ENCODE data around the gene PDE11A.

PDE11A gene

DNA sequence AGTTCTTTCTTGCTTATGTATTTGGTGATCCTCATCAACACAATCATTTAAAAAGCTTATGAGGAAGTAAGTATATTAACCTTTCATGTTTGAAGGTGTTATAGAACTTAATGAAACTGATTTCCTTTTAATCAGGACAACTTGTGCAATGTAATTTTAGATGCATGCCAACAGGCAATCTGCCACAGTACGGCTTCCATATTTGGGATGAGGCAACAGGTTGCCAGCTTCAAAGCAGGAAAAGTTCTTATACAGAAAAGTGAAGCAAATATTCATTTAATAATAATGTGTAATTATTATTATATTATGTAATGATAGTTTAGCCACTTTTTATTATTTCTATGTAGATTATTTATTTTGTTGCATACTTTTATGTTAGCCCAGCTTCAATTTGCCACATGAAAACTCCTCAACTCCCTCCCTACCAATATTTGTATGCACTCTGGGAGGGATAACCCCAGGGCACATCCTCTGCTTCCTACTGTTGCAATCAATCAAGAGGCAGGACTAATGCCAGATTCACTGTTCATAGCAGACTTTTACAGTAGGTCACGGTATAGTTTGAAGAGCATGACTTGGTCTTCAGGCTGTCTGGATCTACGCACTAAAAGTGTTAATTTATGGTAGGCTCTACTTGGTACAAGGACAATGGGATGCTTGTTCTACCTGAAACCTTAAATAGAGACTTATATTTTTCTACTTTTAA lies 402.8 kb downstream of the PDE11A start:
- no peak for DNase-seq (ENCODE audit: low read depth in 2 of 2)

DNA sequence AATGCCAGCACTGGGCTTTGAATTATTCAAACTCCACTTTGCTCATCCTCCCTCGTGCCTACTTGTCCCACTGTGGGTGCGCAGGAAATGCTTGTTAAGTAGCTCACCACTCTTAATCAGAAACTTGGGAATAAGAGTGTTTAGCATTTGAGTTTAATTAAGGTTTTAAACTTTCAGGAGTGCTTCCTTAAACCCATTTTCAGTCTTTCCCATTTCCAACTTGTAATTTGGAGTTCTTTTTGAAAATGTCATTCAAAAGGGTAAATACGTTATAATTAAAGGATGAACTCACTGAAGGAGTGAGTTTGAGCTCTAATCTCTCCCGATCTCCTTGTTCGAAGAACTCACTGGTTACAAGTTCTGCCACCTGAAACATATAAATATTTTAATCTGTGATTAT lies 403.4 kb downstream of the PDE11A start:
- DNase-seq (ENCODE audit: low read depth in 2 of 2), result no peak

DNA sequence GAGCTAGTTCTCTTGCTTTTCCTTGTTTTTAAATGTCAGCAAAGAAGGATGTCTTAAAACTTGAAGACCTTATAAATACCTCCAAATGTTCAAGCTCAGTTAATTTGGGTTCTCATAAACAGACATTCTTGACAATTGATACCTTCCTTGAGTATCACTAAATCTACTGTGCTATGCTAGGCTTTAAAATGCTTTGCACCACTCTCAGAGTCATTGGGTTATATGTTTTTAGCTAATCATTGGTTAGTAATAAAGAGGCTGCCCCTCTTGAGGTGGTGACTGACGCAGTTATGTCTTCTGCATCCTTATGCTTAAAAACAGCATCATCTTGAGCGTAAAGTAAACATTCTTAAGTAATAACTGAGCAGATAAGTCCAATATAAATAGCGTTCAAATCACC lies 404.0 kb downstream of the PDE11A start:
- no peak for DNase-seq (ENCODE audit: low read depth in 2 of 2)

DNA sequence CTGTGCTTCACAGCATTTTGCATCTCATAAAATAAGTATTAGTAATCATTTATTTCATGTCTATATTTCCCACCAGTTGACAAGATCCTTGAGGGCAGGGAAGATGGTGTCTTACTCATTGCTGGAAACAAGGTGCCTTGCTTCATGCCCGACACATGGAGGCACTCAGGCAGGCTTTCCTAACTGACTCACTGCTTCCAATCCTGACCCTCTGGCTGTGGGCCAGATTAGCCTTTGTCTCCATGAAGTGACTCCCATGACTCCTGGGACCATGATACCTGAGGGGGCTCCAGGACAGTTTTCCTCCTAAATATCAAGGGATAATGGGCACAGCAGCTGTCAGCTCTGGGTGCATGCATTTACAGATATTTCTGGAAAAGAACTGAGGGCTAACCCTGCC lies 405.0 kb downstream of the PDE11A start:
- DNase-seq (ENCODE audit: low read depth in 2 of 2), result no peak

DNA sequence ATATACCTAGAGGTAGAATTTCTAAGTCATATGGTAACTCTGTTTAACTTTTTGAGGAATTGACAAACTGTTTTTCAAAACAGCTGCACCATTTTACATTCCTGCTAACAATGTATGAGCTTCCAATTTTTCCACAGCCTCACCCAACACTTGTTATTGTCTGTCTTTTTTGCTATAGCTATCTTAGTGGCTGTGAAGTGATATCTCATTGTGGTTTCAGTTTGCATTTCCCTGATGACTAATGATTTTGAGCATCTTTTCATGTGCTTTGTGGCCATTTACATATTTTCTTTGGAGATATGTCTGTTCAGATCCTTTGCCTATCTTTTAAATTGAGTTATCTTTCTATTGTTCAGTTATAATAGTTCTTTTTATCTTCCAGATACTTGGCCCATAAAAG lies 406.2 kb downstream of the PDE11A start:
- no peak for DNase-seq (ENCODE audit: low read depth in 2 of 2)

DNA sequence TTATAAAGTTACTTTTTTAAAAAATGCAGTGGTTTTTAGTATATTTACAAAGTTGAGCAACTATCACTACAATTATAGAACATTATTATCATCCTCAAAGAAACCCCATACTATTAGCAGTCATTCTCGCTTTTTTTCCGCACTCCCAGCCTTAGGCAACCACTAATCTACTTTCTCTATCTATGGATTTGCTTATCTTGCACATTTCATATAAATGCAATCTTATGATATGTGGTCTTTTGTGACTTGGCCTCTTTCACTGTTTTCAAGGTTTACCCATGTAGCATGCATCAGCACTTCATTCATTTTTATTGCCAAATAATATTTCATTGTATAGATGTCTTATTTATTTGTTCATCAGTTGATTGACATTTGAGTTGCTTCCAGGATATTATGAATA lies 406.6 kb downstream of the PDE11A start:
- no peak for DNase-seq (ENCODE audit: low read depth in 2 of 2)

DNA sequence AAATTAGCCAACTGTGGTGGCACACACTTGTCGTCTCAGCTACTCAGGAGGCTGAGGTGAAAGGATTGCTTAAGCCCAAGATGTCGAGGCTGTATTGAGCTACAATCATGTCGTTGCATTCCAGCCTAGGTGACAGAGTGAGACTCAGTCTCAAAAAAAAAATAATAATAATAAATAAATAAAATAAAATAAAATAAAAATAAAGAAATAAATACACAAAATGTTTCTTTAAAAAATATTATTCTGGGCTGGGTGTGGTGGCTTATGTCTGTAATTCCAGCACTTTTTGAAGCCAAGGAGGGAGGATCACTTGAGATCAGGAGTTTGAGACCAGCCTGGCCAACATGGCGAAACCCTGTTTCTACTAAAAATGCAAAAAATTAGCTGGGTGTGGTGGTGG lies 407.2 kb downstream of the PDE11A start:
- no peak for DNase-seq (ENCODE audit: low read depth in 2 of 2)

DNA sequence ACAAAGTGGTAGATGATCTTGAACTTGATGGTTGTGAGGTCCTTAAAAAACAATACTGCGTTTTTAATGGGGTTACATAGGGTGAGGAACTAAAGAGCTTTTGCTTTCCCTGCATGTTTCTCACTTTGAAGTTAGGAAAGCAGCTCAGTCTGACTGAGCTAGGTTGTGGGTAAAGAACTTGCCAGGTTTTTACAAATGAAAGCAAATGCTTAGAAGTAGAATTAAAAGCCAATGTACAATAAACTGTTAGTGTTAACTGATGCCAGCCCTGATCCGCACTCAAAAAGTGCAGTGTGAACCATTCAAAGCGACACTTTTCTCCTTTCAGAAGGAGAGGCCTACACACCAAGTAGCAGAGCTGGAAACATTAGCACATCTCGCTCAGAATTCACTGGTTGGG lies 409.7 kb downstream of the PDE11A start:
- no peak for DNase-seq (ENCODE audit: low read depth in 2 of 2)

DNA sequence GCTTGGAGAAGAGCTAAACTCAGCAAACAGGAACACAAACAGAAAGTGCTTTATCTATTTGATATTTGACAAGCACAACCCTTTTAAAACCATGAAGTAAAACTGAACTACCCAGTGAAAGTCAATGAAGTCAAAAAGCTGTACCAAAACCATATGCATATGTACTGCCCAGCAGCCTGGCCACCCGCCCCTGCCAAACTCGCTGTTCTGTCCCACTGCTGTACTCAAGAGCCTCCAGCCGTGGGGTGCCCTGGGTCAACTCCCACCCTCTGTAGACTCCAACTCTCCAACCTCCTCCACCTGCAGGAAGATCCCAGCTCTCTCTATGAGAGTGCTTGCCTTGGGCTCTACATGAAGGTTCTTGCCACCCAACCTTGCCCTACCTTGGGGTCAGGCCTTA lies 411.8 kb downstream of the PDE11A start:
- no peak for DNase-seq (ENCODE audit: low read depth in 2 of 2)

DNA sequence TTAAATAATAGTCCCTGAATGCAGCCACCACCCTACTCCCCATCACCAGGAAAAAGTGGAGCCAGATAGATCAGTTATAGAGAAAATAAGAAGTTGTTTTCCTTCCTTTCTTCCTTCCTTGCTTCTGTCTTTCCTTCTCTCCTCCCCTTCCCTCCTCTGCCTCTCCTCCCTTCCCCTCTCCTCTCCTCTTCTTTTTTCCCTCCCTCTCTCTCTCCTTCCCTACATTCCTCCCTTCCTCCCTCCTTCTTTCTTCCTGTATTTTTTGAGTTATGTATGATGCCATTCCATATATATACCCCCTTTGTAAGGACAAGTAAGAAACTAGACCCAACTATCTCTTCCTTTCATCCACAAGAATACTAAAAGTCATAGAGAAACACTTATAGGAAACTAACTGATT lies 414.3 kb downstream of the PDE11A start:
- DNase-seq (ENCODE audit: low read depth in 2 of 2), result no peak

DNA sequence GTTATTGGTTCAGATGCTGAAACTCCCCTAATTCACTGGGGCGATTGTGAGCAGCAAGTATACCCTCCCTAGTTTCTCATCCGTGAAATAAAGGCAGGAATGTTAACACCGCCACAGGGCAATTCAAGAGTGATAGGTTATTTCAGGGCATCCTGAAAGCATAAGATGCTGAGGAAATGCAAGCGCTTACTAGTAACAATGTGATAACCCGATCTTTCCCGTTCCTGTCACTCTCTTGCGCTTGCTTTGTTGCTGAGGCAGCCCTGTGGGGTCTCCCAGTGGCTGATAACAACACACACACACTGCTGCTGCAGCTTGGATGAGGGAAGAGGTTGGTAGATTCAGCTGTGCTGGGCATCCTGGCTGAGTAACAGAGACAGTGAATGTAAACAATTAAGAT lies 420.7 kb downstream of the PDE11A start:
- no peak for DNase-seq (ENCODE audit: low read depth in 2 of 2)

DNA sequence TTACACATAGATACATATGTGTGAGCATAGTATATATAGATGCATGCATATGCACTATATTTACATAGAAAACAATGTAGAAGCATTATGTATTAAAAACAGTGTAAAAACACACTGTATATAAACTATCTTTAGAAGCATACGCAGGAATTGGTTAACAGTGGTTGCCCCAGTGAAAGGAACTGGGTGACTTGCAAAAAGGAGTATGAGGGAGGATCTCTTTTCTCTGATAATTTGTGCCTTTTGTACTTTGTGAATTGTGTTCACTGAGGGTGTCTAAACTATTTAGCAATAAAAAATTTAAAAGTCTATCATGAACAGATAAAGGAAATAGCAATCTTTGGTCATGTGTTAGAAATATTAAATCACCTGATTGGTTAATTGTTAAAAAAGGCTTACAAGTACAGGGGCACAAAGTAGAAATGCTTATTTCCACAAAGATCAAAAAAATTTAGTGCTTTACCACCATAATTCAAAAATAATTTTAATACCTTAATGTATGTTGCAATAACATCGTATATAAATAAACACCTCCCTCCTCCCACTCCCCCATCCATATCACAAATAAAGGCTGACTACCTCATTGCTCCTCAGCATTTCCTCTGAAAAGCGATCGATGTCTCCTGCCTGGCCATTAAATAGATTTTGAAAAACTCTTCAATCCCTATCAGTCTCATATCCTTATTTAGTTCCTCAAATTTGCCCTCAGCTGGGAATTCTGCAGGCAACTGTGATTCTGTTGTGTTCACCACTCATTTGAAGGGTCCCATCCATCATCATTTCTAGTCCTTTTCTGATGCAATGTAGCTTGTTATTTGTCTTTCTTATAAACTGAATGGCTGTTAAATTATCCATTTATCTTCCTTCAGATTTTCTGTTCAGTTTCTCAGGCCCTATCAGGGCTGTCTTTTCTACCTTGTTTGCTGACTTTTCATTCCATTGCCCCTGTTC lies 422.7 kb downstream of the PDE11A start:
- no peak for DNase-seq (ENCODE audit: low read depth in 2 of 2)

DNA sequence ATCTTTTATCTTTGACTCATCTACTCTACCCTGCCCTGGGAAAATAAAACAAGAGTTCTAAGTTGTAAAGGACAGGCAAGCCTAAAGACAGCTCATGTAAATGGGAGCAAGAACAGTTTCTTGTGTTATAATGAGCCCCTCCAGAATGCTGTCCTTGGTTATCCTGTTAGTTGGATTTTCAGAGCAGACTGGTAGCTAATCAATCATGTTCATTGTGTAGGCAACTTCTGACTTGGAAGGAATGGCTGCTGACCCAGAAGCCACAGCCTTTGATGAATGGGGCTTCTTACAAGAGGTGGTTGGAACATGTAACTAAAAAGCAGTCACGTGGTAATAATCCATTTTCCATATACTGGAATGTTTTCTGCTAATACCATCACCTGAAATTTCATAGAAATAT lies 425.8 kb downstream of the PDE11A start:
- DNase-seq (ENCODE audit: low read depth in 2 of 2), result no peak

DNA sequence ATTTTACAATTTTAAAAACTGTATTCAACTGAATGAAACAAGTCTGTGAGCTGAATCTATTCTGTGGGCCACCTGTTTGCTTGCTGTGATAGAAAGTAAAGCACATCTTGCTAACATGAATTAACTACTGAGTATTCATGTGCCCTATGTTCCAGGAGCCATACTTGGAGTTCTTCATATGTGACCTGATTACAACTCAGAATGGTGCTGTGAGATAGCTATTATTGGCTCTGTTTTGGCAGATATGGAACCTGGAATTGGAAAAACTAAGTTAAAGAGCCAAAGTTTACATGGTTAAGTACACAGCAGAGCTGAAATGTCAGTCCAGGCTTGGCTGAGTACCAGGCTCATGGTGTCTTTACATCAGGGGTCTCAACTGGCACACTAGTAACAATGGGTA lies 426.3 kb downstream of the PDE11A start:
- no peak for DNase-seq (ENCODE audit: low read depth in 2 of 2)

DNA sequence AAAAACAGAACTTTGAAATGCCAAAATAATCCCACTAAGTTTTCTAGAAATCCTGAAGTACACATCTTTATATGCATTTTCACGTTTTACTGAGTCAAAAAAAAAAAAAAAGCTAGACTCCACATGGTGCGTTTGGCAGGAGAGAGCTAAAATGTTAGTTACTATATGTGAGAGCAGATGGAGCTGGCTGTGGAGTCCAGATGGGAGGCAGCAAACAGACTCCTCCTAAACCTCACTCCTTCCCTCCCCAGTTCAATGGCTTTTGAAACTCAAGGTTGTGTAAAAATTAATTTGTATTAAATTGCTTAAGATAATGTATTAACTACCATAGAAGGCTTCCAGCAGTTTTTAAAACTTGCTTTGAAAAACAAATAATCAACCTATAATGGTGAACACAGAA lies 431.2 kb downstream of the PDE11A start:
- DNase-seq (ENCODE audit: low read depth in 2 of 2), result no peak

DNA sequence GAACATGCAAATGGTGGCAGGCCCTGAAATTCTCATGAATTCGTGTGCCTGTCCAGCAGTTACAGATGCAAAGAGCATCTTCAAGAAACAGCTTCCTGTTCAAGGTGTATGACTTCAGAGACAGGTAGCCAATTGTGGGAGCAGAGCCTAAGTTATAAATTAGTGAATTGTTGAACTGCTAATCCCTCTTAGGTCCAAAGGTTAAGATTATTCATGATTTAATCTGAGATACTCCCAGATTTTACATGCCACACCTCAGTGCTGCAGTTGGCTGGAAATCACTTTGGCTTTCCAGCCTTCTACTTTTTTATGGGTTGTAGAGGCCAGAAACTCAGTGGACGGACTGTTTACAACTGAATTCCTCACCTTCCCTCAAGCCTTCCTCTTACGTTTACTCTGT lies 432.2 kb downstream of the PDE11A start:
- DNase-seq (ENCODE audit: low read depth in 2 of 2), result no peak

DNA sequence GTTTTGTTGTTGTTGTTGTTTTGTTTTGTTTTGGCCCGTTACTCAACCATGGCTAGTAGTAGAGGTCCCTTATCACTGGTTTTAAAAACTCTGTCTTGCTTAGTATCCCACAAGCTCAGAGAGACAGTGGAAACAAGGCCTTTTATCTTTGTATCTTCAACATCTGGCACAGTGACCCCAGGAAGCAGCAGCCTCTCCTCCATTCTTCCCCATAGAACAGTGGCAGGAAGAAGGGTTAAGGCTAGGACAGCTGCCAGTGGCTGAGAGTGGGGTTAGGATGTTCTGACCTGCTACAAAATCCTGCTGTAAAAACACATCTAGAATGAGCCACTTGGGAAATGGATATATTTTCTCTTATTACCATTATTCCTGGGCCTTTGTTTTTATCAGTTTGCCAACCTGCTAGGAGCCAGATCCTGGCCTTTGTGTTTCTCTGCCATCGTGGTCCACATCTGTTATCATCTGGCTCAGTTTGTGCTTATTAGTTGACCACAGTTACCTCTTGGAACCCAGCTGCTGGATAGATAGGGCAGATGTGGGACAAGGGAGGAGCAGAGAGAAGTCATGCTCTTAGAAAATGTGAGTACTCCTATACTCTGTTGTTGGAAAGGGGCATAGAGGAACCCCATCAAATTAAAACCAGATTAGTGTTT lies 433.2 kb downstream of the PDE11A start:
- DNase-seq (ENCODE audit: low read depth in 2 of 2), result no peak

DNA sequence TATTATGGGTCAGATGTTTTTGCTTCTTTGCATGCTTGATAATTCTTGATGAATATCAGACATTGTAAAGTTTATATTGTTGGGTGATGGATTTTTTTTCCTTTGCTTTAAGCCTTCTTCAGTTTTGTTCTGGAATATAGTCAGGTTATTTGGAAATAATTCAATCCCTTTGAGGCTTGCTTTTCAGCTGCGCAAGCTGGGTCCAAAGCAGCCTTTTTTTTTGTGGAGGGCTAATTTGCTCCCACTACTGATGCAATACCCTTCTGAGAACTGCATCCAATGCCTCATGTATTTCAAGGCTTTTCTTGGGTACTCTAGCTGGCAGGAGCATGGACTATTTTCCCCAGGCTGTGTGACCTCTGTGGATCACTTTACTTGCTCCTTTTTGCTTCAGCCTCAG lies 434.1 kb downstream of the PDE11A start:
- no peak for DNase-seq (ENCODE audit: low read depth in 2 of 2)

DNA sequence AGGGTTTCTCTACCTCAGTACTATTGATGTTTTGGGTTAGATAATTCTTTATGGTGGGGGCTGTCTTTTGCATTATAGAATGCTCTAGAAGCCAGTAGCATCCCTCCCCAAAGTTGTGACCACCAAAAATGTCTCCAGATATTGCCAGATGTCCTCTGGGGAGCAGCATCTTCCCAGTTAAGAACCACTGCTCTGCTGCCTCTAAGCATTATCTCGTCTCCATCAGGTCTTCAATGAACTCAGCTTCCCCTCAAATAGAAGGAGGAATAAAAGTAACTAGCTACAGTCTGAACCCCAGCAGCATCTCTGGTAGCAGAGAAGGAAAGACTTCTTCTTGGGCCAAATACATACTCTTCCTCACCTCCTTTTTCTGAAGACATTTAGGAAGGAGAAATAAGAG lies 435.9 kb downstream of the PDE11A start:
- no peak for DNase-seq (ENCODE audit: low read depth in 2 of 2)

DNA sequence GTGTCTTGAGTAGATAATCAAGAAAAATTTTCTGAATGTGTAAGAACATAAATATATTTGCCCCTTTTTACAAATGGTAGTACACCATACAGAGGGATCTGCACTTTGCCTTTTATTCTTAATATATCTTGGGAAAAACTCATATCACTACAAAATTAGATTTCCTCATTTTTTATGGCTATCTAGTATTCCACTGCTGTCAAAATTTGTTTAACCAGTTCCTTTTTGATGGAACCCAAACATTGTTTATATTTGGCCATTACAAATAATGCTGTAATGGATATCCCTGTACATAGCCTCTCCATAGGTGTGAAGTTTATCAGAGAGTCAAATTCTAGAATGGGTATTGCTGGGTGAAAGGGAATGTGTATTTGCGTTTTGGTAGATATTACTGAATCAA lies 436.9 kb downstream of the PDE11A start:
- DNase-seq (ENCODE audit: low read depth in 2 of 2), result no peak

DNA sequence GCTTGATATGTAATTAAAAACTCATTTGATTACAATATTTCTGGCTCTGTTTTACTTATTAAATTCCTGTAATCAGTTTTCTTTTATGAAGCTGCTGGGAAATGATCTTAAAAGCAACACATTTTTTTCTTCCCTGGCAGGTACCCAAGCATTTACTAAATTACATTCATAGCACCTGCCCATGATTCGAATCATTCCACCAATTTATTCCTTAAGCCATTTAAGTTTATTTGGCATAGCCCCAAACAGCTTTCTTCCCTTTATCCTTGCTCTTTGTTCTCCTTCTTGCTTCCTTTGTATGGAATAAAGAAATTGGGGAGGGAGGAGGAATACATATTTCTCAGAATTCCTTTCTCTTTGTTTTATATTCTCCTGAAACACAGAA lies 438.7 kb downstream of the PDE11A start:
- no peak for DNase-seq (ENCODE audit: low read depth in 2 of 2)

DNA sequence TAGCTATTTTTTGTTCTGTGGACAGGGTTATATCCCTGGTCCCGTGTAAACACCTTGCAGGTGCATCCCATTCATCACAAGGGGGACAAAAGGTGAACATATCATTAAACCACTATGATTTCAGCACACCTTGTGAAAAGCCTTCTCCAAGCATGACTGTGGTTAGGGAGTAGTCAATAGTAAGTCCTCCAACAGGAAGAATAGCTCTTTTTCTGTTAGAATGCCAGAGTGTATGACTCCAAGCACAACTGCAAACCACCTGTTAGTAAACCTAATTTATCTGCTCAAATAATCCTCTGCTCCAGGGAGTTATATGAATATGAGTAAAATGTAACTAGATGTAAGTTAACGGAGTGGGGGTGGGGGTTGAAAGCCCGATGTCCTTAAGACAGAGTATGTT lies 439.5 kb downstream of the PDE11A start:
- DNase-seq (ENCODE audit: low read depth in 2 of 2), result no peak

DNA sequence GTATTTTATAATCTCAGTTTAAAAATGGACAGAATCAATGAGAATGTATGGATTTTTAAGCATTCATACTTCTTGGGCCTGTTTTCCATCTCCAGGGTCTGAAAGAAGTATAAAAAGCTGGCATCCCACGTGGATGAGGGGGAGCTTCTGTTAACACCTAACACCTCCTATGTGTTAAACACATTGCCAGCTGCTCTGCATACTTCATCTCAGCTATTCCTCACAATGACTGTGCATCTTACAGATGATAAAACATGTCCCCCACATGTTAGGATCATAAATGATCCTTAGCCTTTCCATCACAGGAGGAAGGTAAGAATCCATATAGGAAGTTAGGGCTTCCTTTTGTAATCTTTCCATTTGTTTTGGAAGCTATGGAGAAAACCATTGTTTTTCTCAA lies 440.9 kb downstream of the PDE11A start:
- no peak for DNase-seq (ENCODE audit: low read depth in 2 of 2)

Measured in stimulated activated CD8-positive, alpha-beta memory T cell treated with anti-CD3 and anti-CD28 coated beads, Interleukin-7, amount 100 ng/mL, for 1 hour (primary cell).